VCaP (cell line): ENCODE data around the gene SUSD1.

Source experiments
- H3K27ac ChIP-seq: fragments of 450-650 bp; 2 replicates; pipeline ENCODE4 v1.5.1; 2017
- CTCF ChIP-seq: fragments of 450-650 bp; conservative IDR thresholded peaks from 2 replicates; pipeline ENCODE4 v1.5.1; 2017; ENCODE audit warnings: mild to moderate bottlenecking, moderate library complexity

Gene SUSD1

GRCh38 chr9:112034216-112034611, 140.9 kb downstream of the SUSD1 start:
- no peak for TF ChIP-seq CTCF
- no peak overlapping the region for H3K27ac ChIP-seq

GRCh38 chr9:112033237-112034215, 141.6 kb downstream of the SUSD1 start:
- H3K27ac ChIP-seq = no peak overlapping the region
- no peak for TF ChIP-seq CTCF

DNA sequence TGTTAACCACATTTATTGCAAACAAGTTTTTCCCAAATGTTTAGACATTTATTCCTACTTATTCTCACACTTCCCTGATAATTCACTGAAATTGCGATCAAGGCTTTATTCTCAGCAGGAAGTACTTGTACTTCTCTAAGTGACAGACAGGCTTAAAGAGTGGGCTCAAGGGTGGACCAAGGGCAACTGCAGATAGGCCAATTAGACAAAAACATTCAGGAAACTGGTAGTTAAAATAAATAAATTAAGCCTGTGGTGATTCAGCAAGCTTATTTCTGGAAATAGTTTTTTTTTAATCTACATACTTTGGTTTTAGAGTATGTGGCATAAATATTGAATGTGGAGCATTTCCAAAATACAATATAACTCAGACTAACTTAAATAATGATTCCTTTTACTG, 142.4 kb downstream of the SUSD1 start:
- no peak for TF ChIP-seq CTCF
- no peak overlapping the region for H3K27ac ChIP-seq

GRCh38 chr9:112032009-112032408, 143.1 kb downstream of the SUSD1 start:
- TF ChIP-seq CTCF = no peak
- no peak overlapping the region for H3K27ac ChIP-seq

DNA sequence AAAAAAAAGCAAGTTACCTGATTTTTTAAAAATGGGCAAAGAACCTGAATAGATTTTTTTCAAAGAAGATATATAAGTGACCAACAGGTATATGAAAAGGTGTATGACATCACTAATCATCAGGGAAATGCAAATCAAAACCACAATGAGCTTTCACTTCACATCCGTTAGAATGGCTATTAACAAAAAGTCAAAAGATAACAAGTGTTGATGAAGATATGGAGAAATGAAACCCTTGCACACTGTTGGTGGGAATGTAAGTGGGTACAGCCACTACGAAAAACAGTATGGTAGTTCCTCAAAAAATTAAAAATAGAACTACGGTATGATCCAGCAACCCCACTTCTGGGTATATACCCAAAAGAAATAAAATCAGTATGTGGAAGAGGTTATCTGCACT, 143.7 kb downstream of the SUSD1 start:
- H3K27ac ChIP-seq = no peak overlapping the region
- no peak for TF ChIP-seq CTCF

DNA sequence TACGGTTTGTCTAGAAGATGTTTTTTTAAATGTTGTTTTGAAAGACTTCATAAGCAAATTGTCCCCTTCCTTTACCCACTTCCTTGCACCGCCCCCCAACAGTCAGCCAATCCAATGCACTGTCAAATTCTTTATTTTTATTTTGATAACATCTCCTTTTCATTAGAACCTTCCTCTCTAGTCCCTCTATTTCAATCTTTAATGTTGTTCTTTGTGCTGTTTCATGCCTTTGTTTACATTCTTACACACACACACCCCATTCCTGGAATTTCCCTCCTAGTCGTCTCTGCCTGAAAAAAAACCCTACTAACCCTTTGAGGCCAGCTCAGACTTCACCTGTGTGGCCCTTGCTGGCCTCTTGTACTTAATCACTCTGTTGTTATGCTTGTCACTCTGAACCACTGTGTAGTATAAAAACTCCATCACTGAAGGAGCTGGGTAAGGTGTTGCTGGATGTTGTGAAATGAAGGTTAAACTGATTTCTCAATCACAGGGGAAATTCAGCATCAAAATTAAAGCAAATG, 145.1 kb downstream of the SUSD1 start:
- TF ChIP-seq CTCF = no peak
- H3K27ac ChIP-seq = no peak overlapping the region

- no peak overlapping the region for H3K27ac ChIP-seq
- TF ChIP-seq CTCF = no peak
Measured at GRCh38 chr9:112028242-112029221, 146.6 kb downstream of the SUSD1 start.
